Measurements from ENCODE around the gene TP53RK.

DNA sequence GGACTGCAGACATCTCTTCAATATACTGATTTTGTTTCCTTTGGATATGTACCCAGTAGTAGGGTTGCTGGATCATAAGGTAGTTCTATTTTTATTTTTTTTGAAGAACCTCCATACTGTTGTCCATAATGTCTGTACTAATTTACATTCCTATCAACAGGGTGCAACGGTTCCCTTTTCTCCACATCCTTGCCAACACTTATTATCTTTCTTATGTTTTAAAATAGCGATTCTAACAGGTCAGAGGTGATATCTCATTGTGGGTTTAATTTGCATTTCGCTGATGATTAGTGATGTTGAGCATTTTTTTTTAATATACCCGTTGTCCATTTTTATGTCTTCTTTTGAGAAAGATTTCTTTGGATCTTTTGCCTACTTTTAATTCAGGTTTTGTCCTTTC lies 2.0 kb upstream of the TP53RK start:
- TF ChIP-seq CTCF (IDR thresholded peaks at IDR 0.05) (no peak), EZH2 (IDR thresholded peaks at IDR 0.05; ENCODE audit: borderline replicate concordance, insufficient read depth, low read depth, low read length, poor library complexity, severe bottlenecking) (no peak)

Measured in B cell (primary cell).